Kidney epithelial cell (primary cell): ENCODE measurements around the gene SH3GL3. TPM values are rescaled to one million over a fixed set of nuclear protein-coding genes. Genes with fewer than 3 reads are reported as not detected.

ENCODE experiments used
- DNase-seq: peaks from one replicate; pipeline ENCODE4 v3.0.0-alpha.2; 2010; ENCODE audit warnings: low read depth
- H3K27me3 ChIP-seq: 2 replicates; pipeline ENCODE4 v1.6.0; 2011; ENCODE audit warnings: low read length; ENCODE audit not compliant: control insufficient read depth, insufficient read depth
- H3K36me3 ChIP-seq: 2 replicates; pipeline ENCODE4 v1.5.1; 2011; ENCODE audit warnings: low read length; ENCODE audit not compliant: control insufficient read depth, insufficient read depth
- H3K4me3 ChIP-seq: 2 replicates; pipeline ENCODE4 v1.5.1; 2011; ENCODE audit warnings: low read depth, mild to moderate bottlenecking, control low read depth, low read length
- CTCF ChIP-seq: IDR thresholded peaks from 2 replicates; pipeline ENCODE4 v1.5.1; 2011; ENCODE audit warnings: mild to moderate bottlenecking, moderate library complexity, low read length, control low read depth, inconsistent platforms; ENCODE audit not compliant: insufficient read depth, poor library complexity, severe bottlenecking
- total RNA-seq: library from RNA; depleted of rRNA; stranded (reverse); fragments of >200 nt; gene quantifications from 2 replicates; pipeline ENCODE4 v1.2.3, GENCODE V29; 2015

SH3GL3 gene
- total RNA-seq, 1 donor from 2014 or later: 1.0 TPM

GRCh38 chr15:83446417-83446816, 724 bp upstream of the SH3GL3 start:
- Histone ChIP-seq H3K36me3 (no peaks in the 10 kb centered on the region), H3K27me3 (peaks cover 10% of the 10 kb centered on the region), H3K4me3 (no peak overlapping the region)
- DNase-seq: no peak
- no peak for TF ChIP-seq CTCF

- Histone ChIP-seq H3K36me3 (no peaks in the 10 kb centered on the region), H3K4me3 (no peak overlapping the region), H3K27me3 (peaks cover 10% of the 10 kb centered on the region)
- no peak for DNase-seq
- TF ChIP-seq CTCF: no peak
Observed at GRCh38 chr15:83449250-83449671, 2.1 kb downstream of the SH3GL3 start.

GRCh38 chr15:83449937-83450506, 2.9 kb downstream of the SH3GL3 start:
- Histone ChIP-seq H3K4me3 (no peak overlapping the region), H3K36me3 (no peaks in the 10 kb centered on the region), H3K27me3 (peaks cover 10% of the 10 kb centered on the region)
- no peak for DNase-seq
- no peak for TF ChIP-seq CTCF

- Histone ChIP-seq H3K4me3 (no peak overlapping the region), H3K36me3 (no peaks in the 10 kb centered on the region), H3K27me3 (no peaks in the 10 kb centered on the region)
- no peak for TF ChIP-seq CTCF
- DNase-seq: no peak
Observed at GRCh38 chr15:83457149-83457548, 10.0 kb downstream of the SH3GL3 start.

GRCh38 chr15:83458381-83458780, 11.2 kb downstream of the SH3GL3 start:
- Histone ChIP-seq H3K4me3 (no peak overlapping the region), H3K27me3 (no peaks in the 10 kb centered on the region)
- TF ChIP-seq CTCF: no peak

GRCh38 chr15:83462026-83462425, 14.9 kb downstream of the SH3GL3 start:
- no peak for TF ChIP-seq CTCF
- no peaks in the 10 kb centered on the region for H3K36me3 ChIP-seq
- no peaks in the 10 kb centered on the region for H3K27me3 ChIP-seq
- H3K4me3 ChIP-seq: no peak overlapping the region
- no peak for DNase-seq

More at GRCh38 chr15:83458381-83458780, 11.2 kb downstream of the SH3GL3 start:
- no peaks in the 10 kb centered on the region for H3K36me3 ChIP-seq
- DNase-seq: no peak
